ENCODE results near the gene TBRG1. TPM values are rescaled to one million over a fixed set of nuclear protein-coding genes. Genes with fewer than 3 reads are reported as not detected.

The TBRG1 gene
- total RNA-seq, 1 experiment from 2014 or later: 14.3 TPM

DNA sequence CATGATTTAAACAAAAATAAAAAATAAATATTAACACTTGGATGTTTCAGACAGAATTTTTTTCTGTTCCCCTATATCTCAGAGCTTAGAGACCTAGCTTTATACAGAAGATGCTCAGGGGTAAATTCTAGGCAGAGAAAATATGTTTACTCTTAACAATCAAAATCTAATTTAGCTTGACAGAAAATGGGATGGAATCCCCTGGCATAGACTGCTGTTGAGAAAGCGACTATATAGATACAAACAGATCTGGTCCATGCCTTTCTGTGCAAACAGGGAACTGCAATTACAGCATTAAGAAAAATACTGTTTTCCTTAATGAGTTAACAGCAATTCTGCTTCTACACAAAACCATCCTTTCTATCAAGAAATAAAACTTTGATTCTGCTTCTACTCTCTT, 36.3 kb downstream of the TBRG1 start:
- DNase-seq (ENCODE audit: low spot score): no peak

DNA sequence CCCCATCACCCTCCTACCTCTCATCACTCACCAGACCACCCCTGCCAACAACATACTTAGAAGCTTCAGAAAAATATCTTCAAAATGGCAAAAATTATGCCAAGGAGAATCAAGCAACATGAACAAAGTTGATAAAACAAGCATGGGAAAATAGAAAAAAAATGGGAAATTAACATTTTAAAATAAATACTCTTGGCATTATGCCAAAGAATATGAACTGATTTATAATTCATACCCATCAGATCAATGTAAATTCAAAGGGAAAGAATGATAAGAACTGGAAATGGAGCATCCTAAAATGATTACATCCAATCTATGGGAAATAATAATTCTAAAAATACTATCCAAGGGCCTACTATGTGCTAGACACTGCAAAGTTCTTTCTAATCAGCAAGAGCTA, 38.9 kb downstream of the TBRG1 start:
- DNase-seq (ENCODE audit: low spot score): no peak

DNA sequence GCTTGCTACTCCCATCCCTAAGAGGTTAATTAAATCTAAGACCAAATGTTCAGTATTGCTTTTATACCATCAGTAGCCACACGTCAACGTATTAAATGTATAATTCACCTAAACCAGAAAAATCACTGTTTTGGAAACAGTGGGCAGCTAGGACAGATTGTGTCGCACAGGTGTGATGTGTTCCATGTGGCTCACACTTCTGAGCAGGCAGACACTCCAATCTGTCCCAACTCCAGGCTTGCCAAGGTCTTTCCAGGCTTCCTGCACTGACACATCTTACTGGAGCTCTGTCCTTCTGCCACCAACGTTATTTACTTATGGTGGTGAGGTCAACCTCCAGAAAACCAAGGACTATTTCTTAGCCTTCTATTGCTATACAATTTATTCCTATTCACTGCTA, 39.4 kb downstream of the TBRG1 start:
- DNase-seq (ENCODE audit: low spot score): no peak

DNA sequence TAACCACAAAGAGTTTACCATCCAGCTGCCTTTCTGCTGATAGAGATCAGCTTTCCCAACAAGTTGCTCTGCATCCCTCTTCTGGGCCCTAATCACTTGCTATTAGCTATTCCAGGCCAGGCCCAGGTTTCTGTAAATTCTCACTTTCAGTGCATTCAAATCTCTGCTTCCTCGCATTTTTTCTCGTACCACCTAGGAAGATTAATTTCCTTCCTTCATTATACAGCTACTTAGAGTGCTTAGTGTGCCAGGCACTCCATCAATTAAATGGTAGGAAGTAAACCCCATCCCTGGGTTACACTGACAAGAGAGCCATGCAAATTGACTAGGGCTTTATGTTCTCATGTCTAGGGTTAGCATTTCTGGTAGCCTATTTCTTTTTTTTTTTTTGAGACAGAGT, 41.2 kb downstream of the TBRG1 start:
- DNase-seq (ENCODE audit: low spot score): no peak

DNA sequence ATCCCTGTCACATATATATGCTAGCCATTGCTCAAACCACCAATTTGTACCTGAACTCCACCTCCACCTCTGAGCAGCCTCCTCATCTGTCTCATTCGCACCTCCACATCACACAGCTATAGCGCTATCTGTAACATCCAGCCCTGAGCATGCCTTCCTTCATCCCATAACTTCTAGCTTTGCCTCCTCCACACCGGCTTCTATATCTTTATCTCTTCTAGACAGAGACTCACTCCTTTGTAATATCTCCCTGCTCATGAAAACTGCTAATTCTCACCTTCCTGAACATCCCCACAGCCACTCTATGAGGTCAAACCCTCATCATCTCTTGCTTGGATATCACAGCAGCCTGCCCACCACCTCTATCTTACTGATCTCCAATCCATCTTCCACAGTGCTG, 44.9 kb downstream of the TBRG1 start:
- no peak for DNase-seq (ENCODE audit: low spot score)

DNA sequence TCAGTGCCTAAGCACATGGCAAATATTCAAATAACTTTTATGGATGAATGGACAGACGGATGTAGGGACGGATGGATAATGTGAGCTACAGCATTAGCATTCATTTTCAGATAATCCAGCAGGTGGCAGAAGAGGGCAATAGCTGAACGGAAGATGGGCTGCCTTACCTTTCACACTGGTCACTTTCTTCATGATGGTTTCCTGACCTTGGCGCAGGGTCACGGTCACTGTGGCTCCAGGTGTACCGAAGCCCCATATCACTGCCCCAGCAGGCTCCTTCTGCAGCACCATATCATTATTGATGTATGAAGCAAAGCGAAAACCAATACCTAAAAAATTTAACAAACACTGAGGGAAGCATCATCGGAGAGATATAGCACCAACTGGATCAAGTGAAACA, 46.5 kb downstream of the TBRG1 start:
- peak; percentile 23 for DNase-seq (ENCODE audit: low spot score)

DNA sequence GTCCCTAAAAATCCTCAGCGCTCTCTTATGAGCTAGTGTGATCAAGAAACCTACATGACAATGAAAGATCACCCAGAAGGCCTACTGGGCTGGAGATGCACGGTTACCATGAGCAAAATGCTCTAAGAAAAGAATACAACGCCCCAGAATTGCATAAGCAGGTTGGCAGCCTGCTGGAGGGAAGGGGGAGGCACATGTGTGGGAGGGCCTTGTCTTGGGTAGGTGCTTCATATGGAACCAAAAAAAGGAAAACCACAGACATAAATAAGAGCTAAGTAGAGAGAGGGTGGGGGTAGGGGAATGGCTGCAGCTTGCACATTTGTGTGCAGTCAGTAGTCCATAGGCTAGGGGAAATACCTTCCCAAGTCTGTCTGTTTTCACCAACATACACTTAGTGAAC, 48.1 kb downstream of the TBRG1 start:
- DNase-seq (ENCODE audit: low spot score): no peak

DNA sequence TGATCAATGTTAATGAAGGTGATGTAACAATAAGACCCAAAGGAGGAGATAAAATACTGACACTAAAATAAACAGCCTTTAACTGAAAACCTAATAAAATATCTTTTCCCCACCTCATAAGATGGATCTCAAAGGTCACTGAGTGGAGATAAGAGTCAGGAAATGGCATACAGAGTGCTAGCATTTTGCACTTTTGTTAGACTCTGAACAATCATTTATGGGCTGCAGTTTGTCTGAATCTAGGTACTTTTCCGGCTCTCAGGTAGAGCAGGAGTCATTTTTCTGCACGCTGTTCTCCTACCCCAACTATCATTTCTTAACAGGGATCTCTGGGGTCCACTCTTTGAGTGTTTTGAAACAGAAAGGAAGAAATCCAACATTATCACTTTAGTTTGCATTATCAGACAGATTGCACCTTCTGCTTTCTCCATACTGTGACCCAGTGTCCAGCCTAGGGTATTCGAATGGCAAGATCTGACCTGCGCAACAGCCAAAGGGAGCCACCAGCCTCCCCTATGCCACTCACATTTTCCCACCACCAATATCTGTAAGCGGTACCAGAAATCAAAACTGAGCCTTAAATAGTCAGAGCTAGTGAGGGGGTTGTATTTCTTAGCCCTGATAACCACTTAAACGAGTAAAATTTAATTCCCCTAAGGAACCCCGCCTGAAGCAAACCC, 50.0 kb downstream of the TBRG1 start:
- DNase-seq (ENCODE audit: low spot score): no peak

DNA sequence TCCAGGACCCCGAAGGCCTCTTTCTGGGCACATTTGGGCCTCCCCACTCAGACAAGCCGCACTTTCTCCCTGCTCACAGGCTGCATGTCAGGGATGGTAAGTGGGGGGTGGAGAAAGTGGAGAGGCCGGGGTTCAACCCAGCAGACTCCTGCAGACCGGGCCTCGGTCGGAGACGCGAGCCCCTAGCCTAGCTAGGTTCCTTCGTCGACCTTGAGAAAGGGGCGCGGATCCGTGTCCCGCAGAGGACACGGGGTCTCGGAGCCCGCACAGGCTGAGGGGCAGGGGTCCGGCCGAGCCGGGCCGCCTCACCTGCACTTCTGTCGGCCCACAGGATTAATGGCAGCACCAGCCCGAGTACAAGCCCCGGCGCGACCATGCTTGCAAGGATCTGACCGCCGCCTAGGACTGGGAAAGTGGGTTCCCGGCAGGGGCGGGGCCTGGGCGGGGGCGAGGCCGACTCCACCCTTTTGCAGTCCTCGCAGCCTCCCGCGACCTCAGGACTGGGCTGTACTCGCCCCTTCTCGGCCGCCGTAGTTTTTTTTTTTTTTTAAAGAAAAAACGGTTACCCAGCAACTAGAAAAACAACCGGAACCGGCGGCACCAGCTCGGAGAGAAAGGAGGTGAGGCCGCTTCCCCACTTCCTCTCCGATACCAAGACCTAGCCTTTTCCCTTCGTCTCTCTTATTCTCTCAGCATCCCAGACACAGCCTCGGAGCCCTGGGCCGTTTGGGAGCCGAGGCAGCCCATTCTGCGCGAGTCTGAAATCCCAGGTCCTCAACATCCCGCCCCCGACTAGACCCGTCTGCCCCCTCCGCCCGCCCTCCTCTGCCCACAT, 50.9 kb downstream of the TBRG1 start, which contains the start of the genes SIAE and SPA17:
TSS of gene SIAE (minus strand) at position 407 of the 835 bp plus-strand sequence. CDS start at position 376, 31 bp downstream.
TSS of gene SPA17 (plus strand) at position 572 of the 835 bp plus-strand sequence. CDS start 1,361 bp downstream, outside the sequence.
- peak; percentile 84 for DNase-seq (ENCODE audit: low spot score)

DNA sequence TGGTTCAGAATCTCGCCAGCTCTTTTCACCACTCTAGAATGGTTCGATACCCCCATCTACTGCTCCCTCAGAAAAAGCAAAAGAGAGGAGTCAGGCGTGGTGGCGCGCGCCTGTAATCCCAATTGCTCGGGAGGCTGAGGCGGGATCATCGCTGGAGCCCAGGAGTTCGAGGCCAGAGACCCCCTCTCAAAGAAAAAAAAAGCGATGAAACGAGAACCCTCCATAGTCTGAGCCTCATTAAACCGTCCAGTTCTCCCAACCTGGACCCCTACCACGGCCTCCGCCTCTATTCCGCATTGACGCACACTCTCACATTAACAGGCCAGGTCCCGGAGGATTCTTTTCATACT, 51.5 kb downstream of the TBRG1 start:
- DNase-seq (ENCODE audit: low spot score): no peak

DNA sequence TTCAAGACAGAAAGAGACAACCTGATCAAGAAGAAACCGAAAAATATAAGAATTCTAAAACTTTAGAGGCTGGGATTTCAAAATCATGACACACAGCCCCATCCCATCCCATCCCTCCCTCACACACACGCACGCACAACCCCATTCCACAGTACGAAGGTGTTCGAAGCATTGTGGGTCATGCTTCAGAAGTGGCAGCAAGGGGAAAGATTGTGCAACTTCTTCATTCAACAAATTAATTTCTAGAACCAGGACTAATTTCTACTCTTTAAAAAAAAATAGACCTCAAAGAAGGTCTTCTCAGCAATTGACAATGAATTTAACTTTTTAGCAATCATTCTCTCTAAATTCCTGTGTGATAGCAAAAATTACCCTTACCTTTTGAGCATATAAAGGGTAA, 51.9 kb downstream of the TBRG1 start:
- no peak for DNase-seq (ENCODE audit: low spot score)

DNA sequence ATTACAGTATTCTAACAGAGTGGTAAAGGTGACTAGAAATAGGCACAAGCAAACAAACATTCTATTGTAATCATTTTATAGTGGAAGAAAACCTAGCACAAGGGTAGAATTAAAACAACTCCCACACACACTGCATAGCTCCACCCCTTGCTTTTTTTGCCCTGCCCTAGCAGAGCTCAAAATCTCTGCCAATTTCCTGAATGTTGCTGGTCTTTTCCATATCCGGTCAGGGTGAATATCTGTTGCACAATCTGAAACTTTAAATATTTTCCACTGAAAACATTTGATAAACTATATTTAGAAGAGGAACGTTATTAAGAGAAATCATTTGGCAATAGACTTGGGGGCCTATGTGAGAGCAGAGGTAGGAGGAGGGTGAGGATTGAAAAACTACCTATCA, 53.7 kb downstream of the TBRG1 start:
- no peak for DNase-seq (ENCODE audit: low spot score)

DNA sequence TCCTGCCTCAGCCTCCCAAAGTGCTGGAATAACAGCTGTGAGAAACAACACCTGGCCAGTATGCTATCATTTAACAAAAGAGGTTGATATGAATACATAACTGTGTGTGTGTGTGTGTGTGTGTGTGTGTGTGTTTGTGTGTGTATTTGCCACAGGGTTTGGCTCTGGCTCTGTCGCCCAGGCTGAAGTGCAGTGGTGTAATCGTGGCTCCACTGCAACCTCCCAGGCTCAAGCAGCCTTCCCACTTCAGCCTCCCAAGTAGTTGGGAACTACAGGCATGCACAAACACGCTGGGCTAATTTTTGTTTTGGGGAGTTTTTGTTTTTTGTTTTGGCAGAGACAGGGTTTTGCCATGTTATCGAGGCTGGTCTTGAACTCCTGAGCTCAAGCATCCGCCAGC, 55.8 kb downstream of the TBRG1 start:
- DNase-seq (ENCODE audit: low spot score): no peak

DNA sequence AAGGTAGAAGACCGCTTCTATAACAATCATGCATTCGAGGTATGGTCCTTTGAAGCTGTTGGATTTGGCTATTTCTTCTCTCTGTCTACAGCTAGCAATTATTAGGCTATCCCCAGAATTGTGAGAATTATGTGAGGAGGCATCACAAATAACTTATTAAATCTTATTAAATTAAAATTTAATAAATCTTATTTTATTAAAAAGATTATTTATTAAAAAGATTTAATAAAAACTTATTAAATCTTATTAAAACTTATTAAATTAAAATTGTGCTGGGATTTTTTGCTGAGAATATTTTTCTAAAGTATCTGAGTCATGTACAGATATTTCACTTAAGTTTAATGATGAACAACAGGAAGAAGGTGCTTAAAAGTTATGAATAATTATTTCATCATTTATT, 58.8 kb downstream of the TBRG1 start:
- DNase-seq (ENCODE audit: low spot score): no peak

DNA sequence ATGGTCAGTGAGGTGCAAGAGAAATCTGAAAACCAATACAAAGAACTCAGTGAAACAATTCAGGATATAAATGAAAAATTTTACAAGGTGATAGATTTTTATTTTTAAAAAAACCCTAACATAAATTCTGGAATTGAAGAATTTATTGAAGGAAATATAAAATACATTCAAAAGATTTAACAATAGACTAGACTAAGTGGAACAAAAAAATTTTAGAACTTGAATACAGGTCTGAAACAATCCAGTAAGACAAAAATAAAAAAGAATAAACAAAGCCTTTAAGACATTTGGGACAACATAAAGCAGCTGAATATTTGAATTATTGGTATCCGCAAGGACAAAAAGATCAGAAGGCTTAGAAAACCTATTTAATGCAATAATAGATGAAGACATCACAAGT, 59.8 kb downstream of the TBRG1 start:
- DNase-seq (ENCODE audit: low spot score): no peak

Other genes with a start within 250 kb of the TBRG1 start
- not detected in 2 replicates for gene OR8B2, start 238.4 kb upstream of the TBRG1 start, total RNA-seq (2014; rRNA removed; shearing (Covaris generic))
- not detected in 2 replicates for gene OR8B3, start 223.8 kb upstream of the TBRG1 start, total RNA-seq (2014; rRNA removed; shearing (Covaris generic))
- gene OR8B4, start 198.0 kb upstream of the TBRG1 start, total RNA-seq (2014; rRNA removed; shearing (Covaris generic)): not detected in 2 replicates
- gene OR8B8, start 177.2 kb upstream of the TBRG1 start, total RNA-seq (2014; rRNA removed; shearing (Covaris generic)): not detected in 2 replicates
- not detected in 2 replicates for gene OR8B12, start 79.2 kb upstream of the TBRG1 start, total RNA-seq (2014; rRNA removed; shearing (Covaris generic))
- not detected in 2 replicates for gene OR8A1, start 52.9 kb upstream of the TBRG1 start, total RNA-seq (2014; rRNA removed; shearing (Covaris generic))
- gene PANX3, start 11.4 kb upstream of the TBRG1 start, total RNA-seq (2014; rRNA removed; shearing (Covaris generic)): not detected in 2 replicates
- gene SIAE, start 50.9 kb downstream of the TBRG1 start, total RNA-seq (2014; rRNA removed; shearing (Covaris generic)): 8.6 and 12.3 TPM in 2 replicates
- 30.9 and 37.5 TPM in 2 replicates for gene SPA17, start 51.0 kb downstream of the TBRG1 start, total RNA-seq (2014; rRNA removed; shearing (Covaris generic))
- 0.45 and 0.46 TPM in 2 replicates for gene NRGN, start 117.1 kb downstream of the TBRG1 start, total RNA-seq (2014; rRNA removed; shearing (Covaris generic))
- gene VSIG2, start 129.4 kb downstream of the TBRG1 start, total RNA-seq (2014; rRNA removed; shearing (Covaris generic)): not detected in 2 replicates
- 0.10 TPM in 2 replicates for gene ESAM, start 139.4 kb downstream of the TBRG1 start, total RNA-seq (2014; rRNA removed; shearing (Covaris generic))
- 6.7 and 9.6 TPM in 2 replicates for gene MSANTD2, start 177.5 kb downstream of the TBRG1 start, total RNA-seq (2014; rRNA removed; shearing (Covaris generic))
- 15.1 and 17.1 TPM in 2 replicates for gene ROBO3, start 242.6 kb downstream of the TBRG1 start, total RNA-seq (2014; rRNA removed; shearing (Covaris generic))

Measured in A172 (cell line).